ENCODE data around the gene UBL7.
A peak's percentile ranks its signal among the peaks of the same experiment; 100 is the strongest.
"Not testable (repeated sequence)": the region's sequence is repeated elsewhere in the genome, so short reads cannot be mapped to it uniquely, and the experiment has no call there.

UBL7 gene, protein sequence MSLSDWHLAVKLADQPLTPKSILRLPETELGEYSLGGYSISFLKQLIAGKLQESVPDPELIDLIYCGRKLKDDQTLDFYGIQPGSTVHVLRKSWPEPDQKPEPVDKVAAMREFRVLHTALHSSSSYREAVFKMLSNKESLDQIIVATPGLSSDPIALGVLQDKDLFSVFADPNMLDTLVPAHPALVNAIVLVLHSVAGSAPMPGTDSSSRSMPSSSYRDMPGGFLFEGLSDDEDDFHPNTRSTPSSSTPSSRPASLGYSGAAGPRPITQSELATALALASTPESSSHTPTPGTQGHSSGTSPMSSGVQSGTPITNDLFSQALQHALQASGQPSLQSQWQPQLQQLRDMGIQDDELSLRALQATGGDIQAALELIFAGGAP

DNA sequence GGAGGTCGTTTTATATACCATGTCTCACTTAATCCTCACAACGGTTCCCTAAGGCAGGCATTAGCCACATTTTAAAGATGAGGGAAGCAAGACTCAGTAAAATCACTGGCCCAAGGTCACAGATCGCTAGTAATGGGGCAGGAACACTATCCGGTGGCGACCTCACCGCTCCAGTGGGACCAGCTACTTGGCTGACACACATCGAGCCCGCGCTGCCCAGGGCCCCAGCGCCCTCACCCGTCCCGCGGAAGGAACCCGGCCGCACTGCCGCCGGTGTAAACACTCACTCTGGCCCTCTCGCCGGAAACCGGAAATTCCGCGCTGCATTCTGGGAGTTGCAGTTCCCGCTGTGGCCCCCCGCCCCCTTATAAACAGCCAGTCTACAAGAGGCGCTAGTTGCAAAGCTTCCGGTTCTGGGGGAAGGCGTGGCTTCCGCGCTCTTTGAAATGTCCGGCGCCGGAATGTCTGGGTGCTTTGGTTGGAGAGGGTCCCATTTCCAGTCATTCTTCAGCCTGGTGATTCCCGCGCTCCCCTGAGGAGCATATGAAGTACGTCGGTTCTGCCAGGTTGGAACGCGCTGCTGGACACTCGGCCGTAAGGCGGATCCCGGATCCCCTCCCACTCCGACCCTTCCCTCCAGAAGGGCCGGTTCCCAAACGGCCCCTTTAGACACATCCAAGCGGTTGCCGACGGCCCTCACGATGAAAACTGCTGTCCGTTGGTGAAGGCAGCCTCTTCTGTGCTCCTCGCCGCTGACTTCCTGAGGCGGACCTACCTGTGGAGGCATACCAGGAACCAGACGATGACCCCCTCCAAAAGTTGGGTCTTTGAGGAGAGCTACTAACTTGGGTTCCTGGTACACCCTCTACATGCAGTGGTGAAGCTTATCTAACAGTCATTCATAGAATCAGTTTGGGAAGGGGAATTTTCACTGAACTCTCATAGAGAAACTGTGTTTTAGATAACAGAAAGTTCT is at the start of gene UBL7:
Gene UBL7 (minus strand): TSS at position 290 of the 976 bp plus-strand sequence. CDS start 2,293 bp downstream, outside the sequence.
- peak; percentile 96 for DNase-seq

- DNase-seq, result no peak
Measured at GRCh38 chr15:74506515-74506840, 45.5 kb upstream of the UBL7 start.

DNA sequence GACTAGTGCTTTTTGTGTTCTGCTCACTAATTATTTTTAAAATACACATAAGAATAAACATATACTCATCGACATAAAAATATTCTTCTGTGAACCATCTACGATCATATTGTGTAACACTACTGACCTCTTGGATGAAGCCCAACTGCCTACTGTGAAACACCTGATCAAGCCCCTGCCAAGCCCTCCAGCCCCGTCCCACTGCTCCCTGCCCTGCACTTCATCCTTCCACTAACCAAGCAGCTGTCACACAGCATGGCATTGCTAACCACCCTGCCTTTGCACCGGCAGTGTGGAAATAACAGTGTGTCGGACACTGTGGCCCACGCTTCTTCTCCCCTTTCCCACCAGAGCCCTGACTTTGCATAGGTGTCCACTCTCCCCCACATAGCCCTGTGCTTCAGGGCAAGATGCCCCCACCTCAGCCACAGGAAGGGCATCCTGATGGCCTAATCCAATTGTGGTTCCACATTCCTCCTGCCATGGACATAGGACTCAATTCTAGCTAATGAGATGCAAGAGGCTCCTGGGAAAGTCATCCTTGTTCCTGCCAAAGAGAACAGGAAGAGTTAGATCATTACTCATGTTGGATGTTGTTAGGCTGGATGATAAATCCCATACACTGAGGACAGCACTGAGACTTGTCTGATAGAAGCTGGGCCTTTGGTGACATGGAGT is 45.0 kb upstream of the UBL7 start:
- DNase-seq, result no peak

DNA sequence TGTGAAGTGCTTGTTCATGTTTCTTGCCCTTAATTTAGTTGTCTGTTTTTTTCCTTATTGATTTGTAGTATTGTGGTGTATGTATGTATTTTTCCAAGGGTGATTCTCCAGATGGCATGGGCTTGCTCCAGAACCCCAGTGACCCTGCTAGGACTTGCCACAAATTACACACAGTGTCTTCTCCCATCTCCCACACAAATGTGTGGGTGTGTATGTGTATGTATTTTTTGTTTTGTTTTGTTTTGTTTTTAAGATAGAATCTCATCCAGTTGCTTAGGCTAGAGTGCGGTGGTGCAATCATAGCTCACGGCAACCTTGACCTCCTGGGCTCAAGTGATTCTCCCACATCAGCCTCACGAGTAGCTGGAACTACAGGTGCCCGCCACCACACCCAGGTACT is 43.9 kb upstream of the UBL7 start:
- DNase-seq, result no peak

DNA sequence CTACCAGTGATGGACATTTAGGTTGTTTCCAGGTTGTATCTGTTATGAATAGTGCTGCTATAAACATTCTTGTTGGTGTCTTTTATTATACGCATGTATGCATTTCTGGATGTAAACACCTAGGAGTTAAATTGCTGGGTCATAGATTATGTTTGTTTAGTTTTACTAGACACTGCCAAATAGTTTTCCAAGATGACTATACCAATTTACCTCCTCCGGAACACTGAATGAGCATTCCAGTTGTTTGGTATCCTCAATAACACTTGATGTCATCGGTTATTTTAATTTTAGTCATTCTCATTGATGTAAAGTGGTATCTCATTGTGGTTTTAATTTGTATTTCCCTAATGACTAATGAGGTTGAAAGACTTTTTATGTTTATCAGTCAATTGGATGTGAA is 43.5 kb upstream of the UBL7 start:
- no peak for DNase-seq

- DNase-seq, result no peak
Measured at GRCh38 chr15:74502301-74502700, 41.3 kb upstream of the UBL7 start.

DNA sequence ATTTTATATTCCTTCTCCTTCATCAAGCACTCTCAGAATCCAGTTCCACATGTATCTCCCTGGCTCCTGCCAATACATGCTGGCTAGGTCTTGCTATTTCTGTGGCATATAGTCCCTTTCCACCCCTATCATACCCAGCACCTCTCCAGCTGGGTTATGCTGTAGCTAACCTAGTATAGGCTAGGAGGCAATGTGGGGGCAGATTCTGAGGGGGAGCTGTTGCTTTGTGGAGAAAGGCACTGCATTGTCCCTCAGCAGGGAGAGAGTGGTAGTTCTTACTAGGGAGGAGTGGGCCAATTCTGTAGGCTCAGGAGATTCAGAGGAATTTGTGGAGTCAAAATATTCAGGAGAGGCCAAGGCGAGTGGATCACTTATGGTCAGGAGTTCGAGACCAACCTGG is 39.4 kb upstream of the UBL7 start:
- DNase-seq, result no peak

- no peak for DNase-seq
Measured at GRCh38 chr15:74499366-74499765, 38.4 kb upstream of the UBL7 start.

- DNase-seq, result no peak
Measured at GRCh38 chr15:74497584-74497983, 36.6 kb upstream of the UBL7 start.

- DNase-seq, result no peak
Measured at GRCh38 chr15:74496648-74497047, 35.7 kb upstream of the UBL7 start.

- no peak for DNase-seq
Measured at GRCh38 chr15:74490339-74490689, 29.4 kb upstream of the UBL7 start.

DNA sequence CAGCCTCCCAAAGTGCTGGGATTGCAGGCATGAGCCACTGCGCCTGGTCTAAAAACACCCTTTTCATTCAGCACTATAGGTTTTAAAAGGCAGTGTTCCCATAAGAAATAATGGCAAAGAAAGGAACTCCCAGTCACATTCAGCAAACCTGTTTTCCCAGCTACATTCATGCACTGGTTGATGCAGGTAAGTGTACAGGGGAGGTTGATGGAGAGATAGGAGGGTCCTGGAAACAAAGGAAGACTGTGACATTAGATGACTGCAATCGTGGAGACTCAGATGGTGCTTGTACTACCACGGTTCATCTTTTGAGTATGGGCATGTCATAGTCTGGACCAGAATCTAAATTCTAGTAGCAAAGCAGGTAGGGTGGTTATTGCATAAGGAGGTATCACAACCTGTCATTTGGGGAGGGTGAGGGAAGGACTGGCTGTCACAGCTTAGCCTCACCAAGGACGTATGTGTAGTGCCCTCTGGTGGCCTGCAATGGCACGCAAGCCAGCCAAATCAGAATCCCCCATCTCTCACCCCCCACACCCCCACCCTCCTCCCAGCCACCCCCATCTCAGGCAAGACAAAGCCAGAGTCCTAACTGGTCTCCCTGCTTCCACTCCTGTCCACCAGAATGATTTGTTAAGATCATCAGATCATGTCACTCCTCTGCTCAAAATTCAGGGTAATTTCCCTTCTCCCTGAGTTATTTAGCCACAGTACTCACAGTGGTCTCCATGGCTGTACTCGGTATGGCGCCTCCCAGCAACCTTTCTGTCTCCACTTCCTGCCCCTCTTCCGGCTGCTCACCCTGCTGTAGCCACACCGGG is 28.8 kb upstream of the UBL7 start:
- DNase-seq, result peak; percentile 75

- no peak for DNase-seq
Measured at GRCh38 chr15:74488776-74489175, 27.8 kb upstream of the UBL7 start.

DNA sequence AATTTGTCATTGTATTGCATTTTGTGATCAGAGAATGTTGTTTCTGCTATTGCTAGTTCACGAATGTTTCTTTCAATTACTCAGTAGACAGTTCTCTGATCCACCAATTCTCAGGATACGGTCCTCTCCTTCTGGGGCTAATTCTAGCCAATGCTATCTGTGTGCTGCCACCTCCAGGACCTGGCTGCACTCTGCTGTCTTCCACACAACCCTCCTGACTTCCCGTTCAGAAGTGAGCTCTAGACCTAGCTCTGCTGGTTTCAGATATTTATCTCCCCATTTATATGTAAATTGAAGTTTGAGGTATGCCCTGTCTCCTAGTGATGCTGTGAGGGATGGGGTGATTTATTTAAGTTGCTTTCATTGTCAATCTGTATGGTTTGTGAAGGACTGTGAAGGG is 21.7 kb upstream of the UBL7 start:
- no peak for DNase-seq

GRCh38 chr15:74480364-74480763 is 19.4 kb upstream of the UBL7 start:
- not testable (repeated sequence) for DNase-seq

- DNase-seq, result not testable (repeated sequence)
Measured at GRCh38 chr15:74471621-74472020, 10.7 kb upstream of the UBL7 start.

GRCh38 chr15:74470631-74471395 is 9.9 kb upstream of the UBL7 start:
- no peak for DNase-seq

GRCh38 chr15:74468341-74469032 is 7.5 kb upstream of the UBL7 start:
- DNase-seq, result no peak

DNA sequence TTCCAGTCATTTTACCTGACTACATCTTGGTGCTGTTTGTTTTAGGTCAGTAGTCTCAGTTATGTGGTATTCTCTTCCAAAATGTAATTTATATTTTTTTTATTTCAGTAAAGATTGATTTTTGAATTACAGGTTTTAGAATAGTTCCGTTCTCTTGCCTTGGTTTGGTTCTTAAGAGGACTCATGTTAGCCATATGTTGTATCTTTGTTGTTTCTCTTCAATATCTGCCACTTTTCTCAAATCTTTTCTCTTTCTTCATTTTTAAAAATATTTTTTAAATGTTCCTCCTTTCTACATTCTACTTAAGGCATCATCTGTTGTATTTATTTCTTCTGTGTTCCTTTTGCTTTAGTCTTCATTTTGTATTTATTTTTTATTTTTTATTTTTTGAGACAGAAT is 5.6 kb upstream of the UBL7 start:
- DNase-seq, result no peak

- no peak for DNase-seq
Measured at GRCh38 chr15:74464897-74465296, 3.9 kb upstream of the UBL7 start.

GRCh38 chr15:74464216-74464615 is 3.3 kb upstream of the UBL7 start:
- DNase-seq, result no peak
